Activated T-helper 1 cell treated with anti-CD3 and anti-CD28 coated beads, Interleukin-12 subunit alpha, Interleukin-12 subunit beta, Interleukin-2, Interleukin-4 antibody, amounts not matched to agents 30 ng/mL and 10 ng/mL and 1 ng/mL, durations not matched to agents 14 hours and 24 hours and 36 hours (primary cell): Measurements from ENCODE around the gene PLEKHF1. TPM values are rescaled to one million over a fixed set of nuclear protein-coding genes. Genes with fewer than 3 reads are reported as not detected.
A peak's percentile ranks its signal among the peaks of the same experiment; 100 is the strongest.

Experiments
- DNase-seq: peaks from one replicate; pipeline ENCODE4 v3.0.0; 2021; ENCODE audit warnings: low spot score
- H3K27ac Mint-ChIP-seq: one replicate; pipeline ENCODE4 v1.8.0; 2021; ENCODE audit warnings: mild to moderate bottlenecking, mixed read lengths
- H3K27me3 Mint-ChIP-seq: one replicate; pipeline ENCODE4 v1.8.0; 2022; ENCODE audit warnings: mild to moderate bottlenecking, moderate library complexity, mixed read lengths; ENCODE audit not compliant: insufficient read depth
- H3K36me3 Mint-ChIP-seq: one replicate; pipeline ENCODE4 v1.8.0; 2021; ENCODE audit warnings: low read depth, mixed read lengths
- H3K4me1 Mint-ChIP-seq: one replicate; pipeline ENCODE4 v1.8.0; 2021; ENCODE audit warnings: low read depth, mixed read lengths
- H3K4me3 Mint-ChIP-seq: one replicate; pipeline ENCODE4 v1.8.0; 2021; ENCODE audit warnings: mild to moderate bottlenecking, moderate library complexity, mixed read lengths
- H3K9me3 Mint-ChIP-seq: one replicate; pipeline ENCODE4 v1.8.0; 2021; ENCODE audit warnings: mixed read lengths
- intact Hi-C: fragments of 100-400 bp; cut with micrococcal nuclease; formaldehyde crosslinking; loops from one replicate; pipeline ENCODE4 v1.15.1; 2024
- total RNA-seq: library from RNA; stranded (reverse); gene quantifications from 2 replicates; pipeline ENCODE4 v1.2.3, GENCODE V29; 2022

The PLEKHF1 gene
- total RNA-seq, 1 donor from 2014 or later: 30.9 TPM

GRCh38 chr19:29671393-29672160, 6.3 kb downstream of the PLEKHF1 start:
- peaks cover 75% of the 10 kb centered on the region for H3K4me1 Mint-ChIP-seq
- peaks cover 58% of the 10 kb centered on the region for H3K36me3 Mint-ChIP-seq
- intact Hi-C loops: loop anchor here (1.0 kb wide), 1 partner anchor 9 kb away; no protein-coding TSS in a partner anchor
- H3K27me3 Mint-ChIP-seq: no peaks in the 10 kb centered on the region
- H3K9me3 Mint-ChIP-seq: no peaks in the 10 kb centered on the region
- DNase-seq: peak; percentile 75
- peak overlapping the region; percentile 76 for H3K4me3 Mint-ChIP-seq
- peak overlapping the region; percentile 92 for H3K27ac Mint-ChIP-seq

GRCh38 chr19:29672319-29672932, 7.2 kb downstream of the PLEKHF1 start:
- H3K4me1 Mint-ChIP-seq: peaks cover 74% of the 10 kb centered on the region
- no peaks in the 10 kb centered on the region for H3K9me3 Mint-ChIP-seq
- peak overlapping the region; percentile 76 for H3K4me3 Mint-ChIP-seq
- H3K27me3 Mint-ChIP-seq: no peaks in the 10 kb centered on the region
- DNase-seq: no peak
- intact Hi-C loops: no loop called here
- peaks cover 59% of the 10 kb centered on the region for H3K36me3 Mint-ChIP-seq
- H3K27ac Mint-ChIP-seq: peak overlapping the region; percentile 92

- intact Hi-C loops: loop anchor here (1.0 kb wide), 5 partner anchors 8 to 63 kb away; partner anchors contain the start of gene PLEKHF1
- peak overlapping the region; percentile 92 for H3K27ac Mint-ChIP-seq
- no peaks in the 10 kb centered on the region for H3K9me3 Mint-ChIP-seq
- peaks cover 69% of the 10 kb centered on the region for H3K4me1 Mint-ChIP-seq
- peaks cover 55% of the 10 kb centered on the region for H3K36me3 Mint-ChIP-seq
- no peaks in the 10 kb centered on the region for H3K27me3 Mint-ChIP-seq
- H3K4me3 Mint-ChIP-seq: peak overlapping the region; percentile 76
- peak; percentile 76 for DNase-seq
These were observed 7.7 kb downstream of the PLEKHF1 start for GRCh38 chr19:29672933-29673336.

- Mint-ChIP-seq H3K4me1 (peaks cover 61% of the 10 kb centered on the region), H3K27me3 (no peaks in the 10 kb centered on the region), H3K27ac (peak overlapping the region; percentile 92), H3K36me3 (peaks cover 51% of the 10 kb centered on the region), H3K9me3 (no peaks in the 10 kb centered on the region), H3K4me3 (peak overlapping the region; percentile 76)
- intact Hi-C loops: loop anchor here (1.0 kb wide), 5 partner anchors 8 to 63 kb away; partner anchors contain the start of gene PLEKHF1
- no peak for DNase-seq
These were observed 8.4 kb downstream of the PLEKHF1 start for GRCh38 chr19:29673451-29674371.

- H3K27me3 Mint-ChIP-seq: no peaks in the 10 kb centered on the region
- intact Hi-C loops: no loop called here
- H3K27ac Mint-ChIP-seq: no peak overlapping the region
- H3K4me1 Mint-ChIP-seq: peaks cover 54% of the 10 kb centered on the region
- no peak for DNase-seq
- no peak overlapping the region for H3K4me3 Mint-ChIP-seq
- H3K36me3 Mint-ChIP-seq: peaks cover 49% of the 10 kb centered on the region
- H3K9me3 Mint-ChIP-seq: no peaks in the 10 kb centered on the region
These were observed 9.3 kb downstream of the PLEKHF1 start for GRCh38 chr19:29674374-29675119.

GRCh38 chr19:29675120-29675649, 9.9 kb downstream of the PLEKHF1 start:
- no peaks in the 10 kb centered on the region for H3K27me3 Mint-ChIP-seq
- peaks cover 44% of the 10 kb centered on the region for H3K36me3 Mint-ChIP-seq
- no peak overlapping the region for H3K27ac Mint-ChIP-seq
- no peak overlapping the region for H3K4me3 Mint-ChIP-seq
- intact Hi-C loops: no loop called here
- DNase-seq: no peak
- H3K4me1 Mint-ChIP-seq: peaks cover 54% of the 10 kb centered on the region
- no peaks in the 10 kb centered on the region for H3K9me3 Mint-ChIP-seq

GRCh38 chr19:29675650-29676186, 10.5 kb downstream of the PLEKHF1 start:
- Mint-ChIP-seq H3K4me1 (peaks cover 52% of the 10 kb centered on the region), H3K27me3 (no peaks in the 10 kb centered on the region), H3K9me3 (no peaks in the 10 kb centered on the region), H3K27ac (no peak overlapping the region), H3K4me3 (no peak overlapping the region), H3K36me3 (peaks cover 41% of the 10 kb centered on the region)
- intact Hi-C loops: no loop called here
- DNase-seq: no peak

- H3K4me1 Mint-ChIP-seq: peaks cover 52% of the 10 kb centered on the region
- no peak overlapping the region for H3K4me3 Mint-ChIP-seq
- H3K27me3 Mint-ChIP-seq: no peaks in the 10 kb centered on the region
- peaks cover 34% of the 10 kb centered on the region for H3K36me3 Mint-ChIP-seq
- H3K27ac Mint-ChIP-seq: peak overlapping the region; percentile 48
- no peaks in the 10 kb centered on the region for H3K9me3 Mint-ChIP-seq
- no peak for DNase-seq
- intact Hi-C loops: no loop called here
These were observed 11.3 kb downstream of the PLEKHF1 start for GRCh38 chr19:29676586-29676985.

GRCh38 chr19:29677001-29677817, 11.9 kb downstream of the PLEKHF1 start:
- peaks cover 47% of the 10 kb centered on the region for H3K4me1 Mint-ChIP-seq
- no peaks in the 10 kb centered on the region for H3K27me3 Mint-ChIP-seq
- no peak overlapping the region for H3K4me3 Mint-ChIP-seq
- no peak overlapping the region for H3K27ac Mint-ChIP-seq
- intact Hi-C loops: no loop called here
- no peaks in the 10 kb centered on the region for H3K9me3 Mint-ChIP-seq
- H3K36me3 Mint-ChIP-seq: peaks cover 29% of the 10 kb centered on the region
- DNase-seq: no peak

- Mint-ChIP-seq H3K4me1 (peaks cover 35% of the 10 kb centered on the region), H3K27ac (no peak overlapping the region), H3K9me3 (no peaks in the 10 kb centered on the region), H3K27me3 (no peaks in the 10 kb centered on the region), H3K4me3 (no peak overlapping the region), H3K36me3 (peaks cover 17% of the 10 kb centered on the region)
- no peak for DNase-seq
- intact Hi-C loops: no loop called here
These were observed 13.3 kb downstream of the PLEKHF1 start for GRCh38 chr19:29678484-29679106.
